GM18519 (cell line): Measurements from ENCODE around the gene KIF23.

ENCODE experiments used
- ATAC-seq: cut with Tn5 transposase; IDR thresholded peaks from one replicate; pipeline ENCODE4 v1.9.1; 2021; ENCODE audit warnings: mild to moderate bottlenecking, moderate library complexity; ENCODE audit not compliant: unreplicated experiment, low FRiP score

The KIF23 gene

DNA sequence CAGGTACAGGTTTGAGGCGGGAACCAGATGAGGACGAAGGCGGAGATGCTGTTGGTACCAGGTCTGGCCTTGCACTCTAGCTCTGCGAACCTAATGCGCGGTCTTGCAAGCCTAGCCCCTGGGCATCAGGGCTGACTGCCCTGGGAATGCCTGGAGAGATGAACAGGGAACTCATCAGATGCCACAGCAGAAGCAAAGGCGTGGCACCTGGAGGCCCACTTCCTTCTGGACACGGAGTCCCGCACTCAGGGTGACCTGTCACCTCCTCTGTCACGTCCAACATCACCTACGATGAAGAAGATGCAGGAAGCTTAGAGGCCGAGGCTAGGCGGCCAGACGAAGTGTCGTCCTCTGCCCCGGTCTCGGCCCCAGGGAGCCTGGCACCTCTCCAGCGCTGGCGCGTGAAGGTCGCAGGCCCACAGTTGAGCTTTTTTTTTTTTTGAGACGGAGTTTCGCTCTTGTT is 47.9 kb downstream of the KIF23 start:
- ATAC-seq = no peak

DNA sequence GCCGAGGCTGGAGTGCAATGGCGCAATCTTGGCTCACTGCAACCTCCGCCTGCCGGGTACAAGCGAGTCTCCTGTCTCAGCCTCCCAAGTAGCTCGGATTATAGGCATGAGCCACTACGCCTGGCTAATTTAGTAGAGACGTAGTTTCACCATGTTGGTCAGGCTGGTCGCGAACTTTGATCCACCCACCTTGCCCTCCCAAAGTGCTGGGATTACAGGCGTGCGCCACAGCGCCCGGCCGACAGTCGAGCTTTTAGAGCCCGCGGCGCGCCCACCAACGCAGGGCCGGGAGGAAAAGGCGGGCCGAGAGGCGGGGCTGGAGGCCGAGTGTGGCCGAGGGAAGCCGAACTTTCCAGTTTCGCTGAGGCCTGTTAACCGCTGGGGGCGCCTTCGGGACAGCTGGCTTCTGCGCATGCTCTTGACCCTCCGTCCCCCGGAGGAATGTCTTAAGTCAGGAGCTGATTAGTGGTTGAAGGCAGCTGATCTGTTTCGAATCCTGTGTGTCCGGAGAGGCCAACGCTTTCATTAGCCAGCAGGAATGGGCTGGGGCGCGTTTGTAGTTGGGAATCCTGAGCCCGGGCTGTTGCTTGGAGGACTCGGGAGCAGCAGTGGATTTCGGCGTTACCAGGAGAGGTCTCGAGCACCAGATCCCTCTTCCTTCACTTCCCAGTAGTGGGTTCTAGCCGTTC is 48.5 kb downstream of the KIF23 start:
- peak; percentile 89 for ATAC-seq

DNA sequence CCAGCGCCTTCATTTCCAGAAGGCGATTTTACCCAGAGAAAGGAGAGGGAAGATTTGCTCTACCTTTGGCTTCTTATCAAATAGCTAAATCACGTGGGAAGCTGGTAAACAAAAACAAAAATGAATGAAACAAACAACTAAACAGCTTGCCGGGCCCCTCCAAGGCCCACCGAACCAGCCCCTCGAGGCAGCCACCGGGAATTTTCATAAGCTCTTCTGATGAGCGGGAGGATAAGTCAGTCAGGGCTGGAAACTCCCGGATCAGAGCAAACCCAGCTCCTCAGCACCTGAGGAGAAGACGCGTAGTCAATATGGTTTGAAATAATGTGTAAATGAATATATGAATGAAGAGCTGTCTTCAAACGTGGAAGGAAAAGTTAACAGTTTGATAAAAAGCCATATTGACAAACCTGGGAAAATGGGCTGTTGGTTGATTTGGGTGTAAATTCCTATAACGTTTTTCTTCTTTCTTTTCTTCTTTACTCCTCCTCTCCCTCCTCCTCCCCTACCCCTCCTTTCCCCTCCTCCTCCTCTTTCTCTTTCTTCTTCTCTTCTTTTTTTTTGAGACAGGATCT is 49.1 kb downstream of the KIF23 start:
- no peak for ATAC-seq

DNA sequence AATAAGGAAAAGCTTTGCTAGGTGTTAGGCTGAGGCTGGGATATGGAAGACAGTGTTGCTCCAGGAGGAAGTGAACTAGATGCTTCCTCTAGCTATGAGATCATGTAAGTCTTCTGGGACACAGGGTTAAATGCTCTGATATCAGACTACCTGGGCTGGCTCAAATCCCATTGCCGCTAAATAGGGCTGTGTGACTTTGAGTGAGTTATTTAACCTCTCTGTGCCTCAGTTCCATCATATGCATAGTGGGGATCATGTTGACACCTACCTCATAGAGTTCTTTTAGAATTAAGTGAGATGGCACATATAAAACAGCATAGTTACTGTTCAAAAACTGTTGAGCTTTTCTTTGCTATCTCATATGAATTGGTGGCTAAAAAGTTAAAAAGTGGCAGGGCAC is 51.1 kb downstream of the KIF23 start:
- no peak for ATAC-seq

DNA sequence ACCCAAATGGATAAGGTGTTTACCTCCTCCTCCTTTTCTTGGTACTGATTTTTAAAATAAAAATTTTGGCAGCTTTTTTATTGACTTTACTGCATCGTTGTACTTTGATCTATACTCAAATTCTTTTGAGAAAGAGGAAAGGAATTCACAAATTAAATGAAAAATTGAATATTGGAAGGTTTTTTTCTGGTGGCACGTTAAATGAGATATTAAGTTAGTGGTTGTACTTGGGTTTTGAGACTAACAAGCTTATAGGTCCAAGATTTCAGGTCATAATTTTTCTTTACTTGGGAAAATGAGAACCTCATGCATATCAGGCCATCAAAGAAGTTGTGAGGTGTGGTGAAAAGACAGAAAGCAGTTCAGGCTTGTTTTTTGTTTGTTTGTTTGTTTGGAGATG is 52.6 kb downstream of the KIF23 start:
- ATAC-seq = no peak

DNA sequence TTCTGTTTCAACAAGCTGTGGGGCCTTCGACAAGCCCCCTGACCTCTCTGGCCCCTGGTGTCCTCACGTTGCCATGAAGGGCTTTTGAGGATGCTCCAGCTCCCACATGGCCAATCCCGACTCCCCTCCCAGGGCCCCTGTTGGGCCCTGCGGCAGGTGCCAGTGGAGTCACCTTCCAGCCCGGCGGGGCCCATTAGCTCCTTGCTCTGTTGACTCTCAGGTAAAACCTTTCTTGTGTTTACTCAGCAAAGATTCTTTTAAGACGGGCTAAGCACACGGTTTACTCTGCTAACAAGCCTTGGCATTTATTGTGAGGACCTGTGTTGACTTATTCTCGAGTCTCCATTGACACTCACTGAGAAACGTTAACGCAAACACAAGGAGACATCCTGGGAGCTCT is 53.5 kb downstream of the KIF23 start:
- ATAC-seq = no peak

DNA sequence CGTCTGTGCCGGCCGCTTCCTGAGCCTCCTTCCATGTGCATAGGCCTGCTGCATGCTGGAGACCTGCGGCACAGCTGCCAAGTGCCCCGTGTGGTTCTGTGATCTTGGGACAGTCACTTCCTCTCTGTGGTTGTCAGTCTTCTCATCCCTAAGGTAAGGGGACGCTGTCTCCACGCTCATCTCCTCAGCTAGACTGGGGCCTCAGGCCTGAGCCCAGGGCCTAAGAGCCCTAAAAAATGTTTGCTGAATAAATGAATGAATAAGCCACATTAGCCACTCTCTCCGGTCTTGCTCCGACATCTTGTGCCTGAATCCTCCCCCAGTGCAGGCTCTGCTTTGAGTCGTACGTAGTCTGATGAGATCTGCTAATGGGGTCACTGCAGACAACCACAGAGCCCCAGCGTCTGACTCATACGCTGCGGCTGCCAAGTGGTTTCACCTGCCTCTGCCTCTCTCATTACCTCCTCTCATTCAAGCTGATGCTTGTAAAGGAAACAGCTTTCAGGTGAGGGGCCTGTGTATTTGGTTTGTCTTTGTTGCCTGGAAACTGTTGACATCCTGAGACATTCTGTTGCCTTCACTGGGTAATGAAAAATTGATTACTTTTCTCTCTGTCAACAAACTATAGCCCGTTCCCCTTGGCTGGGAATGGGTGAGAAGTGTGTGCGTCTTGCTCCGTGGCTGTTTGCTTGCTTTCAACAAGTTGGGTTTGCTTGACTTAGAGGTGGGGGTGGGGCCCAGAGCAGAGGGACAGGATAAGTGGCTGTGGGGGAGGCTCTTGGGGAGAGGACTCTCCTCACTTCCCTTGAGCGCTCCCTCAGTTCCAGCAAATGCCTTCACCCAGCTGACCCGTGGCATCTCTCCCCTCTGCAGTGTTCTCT is 54.3 kb downstream of the KIF23 start:
- no peak for ATAC-seq

DNA sequence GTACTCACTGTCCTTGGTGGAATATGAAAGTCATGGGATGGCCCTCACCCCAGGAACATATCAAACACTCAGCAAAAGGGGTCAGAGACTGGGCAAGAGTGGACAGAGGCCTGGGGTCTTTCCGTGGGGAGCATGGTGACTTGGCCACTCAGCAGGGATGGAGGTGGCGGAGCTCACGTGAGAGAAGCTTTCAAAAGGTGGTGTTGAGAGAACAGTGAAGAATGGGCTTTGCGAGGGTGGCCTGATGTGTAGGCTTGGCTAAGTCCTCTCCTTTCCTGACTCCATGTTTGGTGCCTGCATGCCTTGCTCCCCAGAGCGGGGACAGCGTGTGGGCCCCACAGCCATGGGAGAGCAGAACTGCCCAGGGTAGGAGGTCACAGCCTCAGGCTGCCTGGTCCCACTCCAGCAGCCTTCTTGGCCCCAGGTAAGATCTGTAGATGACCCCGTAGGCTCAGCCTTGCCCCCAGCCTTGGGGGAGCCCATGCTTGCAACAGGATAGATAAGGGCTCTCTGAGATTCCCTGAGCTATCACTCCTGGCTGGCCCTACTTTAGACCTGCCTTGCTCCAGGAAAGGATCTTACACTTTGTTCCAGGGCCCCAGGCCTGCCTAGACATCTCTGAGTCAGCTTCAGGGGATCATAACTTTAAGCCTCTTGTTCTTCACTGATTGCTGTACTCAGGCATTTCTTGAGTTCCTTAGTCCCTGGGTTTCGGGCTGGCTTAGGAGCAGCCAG is 55.5 kb downstream of the KIF23 start:
- ATAC-seq = no peak

DNA sequence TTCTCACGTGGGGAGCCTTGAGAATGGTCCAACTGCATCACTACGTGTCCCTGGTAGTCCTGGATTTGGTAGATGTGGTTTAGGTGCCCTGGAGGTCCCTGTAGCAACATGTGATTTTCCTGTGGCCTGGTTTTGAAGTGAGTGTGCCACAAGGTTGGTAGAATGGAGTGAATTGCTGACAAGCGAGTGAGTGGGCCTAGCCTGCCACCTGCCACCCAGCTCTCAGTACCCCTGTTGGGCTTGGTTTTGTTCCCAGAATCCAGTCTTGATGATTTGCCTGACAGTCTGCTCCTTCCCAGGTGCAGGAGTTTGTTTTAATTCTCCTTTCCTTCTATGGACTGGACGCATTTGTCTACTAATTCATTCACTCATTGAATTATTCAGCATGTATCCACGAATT is 57.9 kb downstream of the KIF23 start:
- no peak for ATAC-seq

DNA sequence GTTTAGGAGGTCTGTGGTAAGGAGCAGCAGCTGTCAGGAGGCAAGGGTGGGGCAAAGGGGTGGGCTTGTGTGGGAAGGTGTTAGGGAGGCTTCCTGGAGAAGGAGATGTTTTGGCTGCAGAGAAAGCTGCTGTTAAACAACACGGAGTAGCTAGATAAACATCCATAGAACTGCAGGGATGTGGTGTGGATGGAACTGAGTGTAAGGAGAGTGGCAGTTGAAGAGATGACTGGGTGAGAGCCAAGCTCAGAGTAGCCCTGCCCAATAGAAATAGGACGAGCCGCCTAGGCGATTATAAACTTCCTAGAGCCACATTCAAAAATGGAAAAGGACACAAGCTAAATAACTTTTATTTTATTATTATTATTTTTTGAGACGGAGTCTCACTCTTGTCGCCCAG is 58.4 kb downstream of the KIF23 start:
- ATAC-seq = no peak

DNA sequence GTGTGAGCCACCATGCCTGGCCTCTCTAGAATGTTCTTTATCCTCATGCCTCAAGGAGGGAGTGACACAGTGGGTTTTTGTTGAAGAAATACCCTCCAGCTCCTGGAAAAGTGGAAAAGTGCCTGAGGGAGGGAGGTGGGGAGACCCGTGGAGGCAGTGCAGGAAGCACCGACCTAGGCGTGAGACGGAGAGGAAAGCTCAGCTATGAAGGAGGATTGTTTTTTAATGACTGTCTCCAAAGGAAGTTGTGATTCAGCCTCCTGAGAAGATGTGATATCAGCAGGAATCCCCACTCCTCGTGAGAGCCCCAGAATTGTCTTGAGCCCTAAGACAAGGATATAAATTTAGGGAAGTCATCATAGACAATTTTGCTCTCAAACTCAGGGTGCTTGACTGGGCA is 60.1 kb downstream of the KIF23 start:
- ATAC-seq = no peak

DNA sequence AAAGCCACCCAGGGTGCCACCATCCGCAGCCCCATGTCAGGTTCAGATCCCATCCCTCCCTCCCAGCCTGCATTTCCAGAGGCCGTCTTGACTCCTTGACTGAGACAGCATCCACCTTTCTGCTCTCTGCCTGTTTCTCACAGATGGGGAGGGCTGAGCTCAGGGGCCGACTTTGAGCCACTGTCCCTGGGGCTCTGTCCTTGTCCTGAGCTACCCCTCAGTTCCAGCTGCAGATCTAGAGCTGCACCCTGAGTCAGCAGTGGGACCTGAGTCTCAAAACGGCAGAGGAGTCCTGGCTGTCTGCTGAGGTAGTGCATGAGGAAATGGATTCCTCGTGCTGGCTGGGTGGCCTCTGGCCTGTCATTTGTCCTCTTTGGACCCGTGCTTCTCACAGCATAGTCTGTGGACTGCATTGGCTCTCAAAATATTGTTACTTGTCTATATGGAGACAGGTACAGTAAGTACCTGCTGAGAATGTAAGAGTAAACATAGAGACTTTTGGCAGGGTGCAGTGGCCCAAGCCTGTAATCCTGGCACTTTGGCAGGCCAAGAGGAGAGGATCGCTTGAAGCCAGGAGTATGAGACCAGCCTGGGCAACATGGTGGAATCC is 60.8 kb downstream of the KIF23 start:
- no peak for ATAC-seq

DNA sequence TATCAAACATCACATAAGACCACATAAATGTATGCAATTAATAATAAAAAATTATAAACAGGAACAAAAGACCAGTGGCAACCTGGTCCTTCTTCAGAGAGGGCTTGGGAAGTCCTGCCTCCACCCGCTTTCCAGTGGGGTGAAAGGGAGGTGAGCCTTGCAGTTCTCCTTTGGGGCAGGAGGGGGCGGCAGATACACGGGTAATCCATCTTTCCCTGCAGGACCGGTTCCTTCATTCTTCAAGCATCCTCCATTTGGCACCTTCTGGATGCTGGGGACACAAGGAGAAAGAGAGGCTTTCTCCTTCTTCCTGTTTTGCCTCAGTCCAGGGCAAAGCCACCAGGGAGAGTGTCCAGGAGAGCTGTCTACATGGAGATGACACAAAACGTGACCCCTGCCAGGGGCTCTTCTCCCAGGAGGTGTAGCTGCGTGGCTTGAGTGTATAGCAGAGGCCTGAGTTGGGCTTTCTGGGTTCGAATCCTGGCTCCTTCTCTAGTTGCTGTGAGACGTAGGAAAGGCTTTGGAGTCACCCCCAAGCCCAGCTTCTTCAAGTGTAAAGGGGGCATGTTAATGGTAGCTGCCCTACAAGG is 61.7 kb downstream of the KIF23 start:
- ATAC-seq = no peak

DNA sequence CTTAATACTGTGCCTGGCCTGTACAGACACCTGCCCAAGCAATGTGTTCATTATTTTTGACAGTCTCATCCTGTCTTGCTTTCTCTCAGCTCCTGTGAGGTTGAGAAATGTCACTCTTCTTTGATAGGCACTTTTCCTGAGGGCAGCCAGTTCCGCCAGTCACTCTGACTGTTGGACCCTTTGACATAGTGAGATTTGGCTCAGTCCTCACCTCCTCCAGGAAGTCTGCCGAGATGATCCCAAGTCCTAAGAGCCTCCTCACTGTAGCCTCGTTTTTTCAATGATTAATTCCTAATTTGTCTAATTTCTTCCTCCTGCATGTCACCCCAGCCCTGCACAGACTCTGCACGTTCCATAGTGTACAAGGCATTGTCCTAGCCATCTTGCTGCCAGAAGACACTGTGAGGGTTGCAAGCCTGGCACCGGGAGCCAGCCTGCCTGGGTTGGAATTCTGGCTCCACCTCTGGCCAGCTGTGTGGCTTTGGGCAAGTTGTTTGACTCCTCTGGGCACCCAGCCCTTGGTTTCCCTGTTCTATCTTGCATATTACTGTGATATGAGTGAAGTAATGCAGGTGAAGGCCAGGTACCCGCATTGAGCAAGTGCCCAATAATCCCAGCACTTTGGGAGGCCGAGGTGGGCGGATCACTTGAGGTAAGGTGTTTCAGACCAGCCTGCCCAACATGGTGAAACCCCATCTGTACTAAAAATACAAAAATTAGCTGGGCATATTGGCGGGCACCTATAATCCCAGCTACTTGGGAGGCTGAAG is 62.7 kb downstream of the KIF23 start:
- no peak for ATAC-seq

DNA sequence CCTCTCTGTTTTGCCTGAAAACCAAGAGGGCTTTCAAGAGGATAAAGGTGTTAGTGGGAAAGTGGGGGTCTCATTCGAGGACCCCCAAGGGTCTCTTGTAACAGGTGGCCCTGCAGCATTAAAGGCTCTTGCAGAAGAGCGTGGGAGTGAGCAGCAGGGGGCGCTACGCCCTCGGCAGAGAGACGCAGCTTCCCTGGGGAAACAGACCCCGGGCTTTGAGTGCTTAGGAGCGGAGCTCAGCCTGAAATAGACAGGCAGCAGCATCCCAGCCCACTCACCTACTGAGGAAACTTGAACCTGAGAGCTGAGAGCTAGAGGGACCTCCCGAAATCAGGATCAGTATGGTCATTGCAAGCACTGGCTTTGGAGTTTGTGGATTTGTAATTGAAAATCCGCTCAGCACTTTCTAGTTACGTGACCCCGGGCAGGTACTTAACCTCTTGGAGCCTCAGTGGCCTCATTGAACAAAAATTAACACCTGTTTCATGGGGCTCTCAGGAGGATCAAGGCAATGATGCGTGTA is 64.2 kb downstream of the KIF23 start:
- ATAC-seq = no peak

DNA sequence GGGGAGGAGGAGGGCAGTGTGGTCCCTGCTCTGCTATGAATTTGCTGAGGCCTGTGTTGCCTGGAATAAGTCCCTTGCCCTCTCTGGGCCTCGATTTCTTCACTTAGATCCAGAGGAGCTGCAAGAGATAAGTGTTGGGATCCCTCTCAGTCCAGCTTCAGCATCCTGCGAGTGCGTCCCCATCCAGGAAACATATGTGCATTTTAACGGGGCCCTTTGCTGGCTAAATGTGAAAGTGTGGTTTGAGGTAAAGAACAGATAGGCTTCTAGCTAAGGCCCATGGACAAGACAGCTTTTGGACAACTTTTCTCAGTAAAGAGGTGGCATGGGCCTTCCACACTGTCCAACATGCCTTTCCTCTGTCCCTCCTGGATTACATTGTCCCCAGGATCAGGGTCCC is 64.9 kb downstream of the KIF23 start:
- no peak for ATAC-seq

DNA sequence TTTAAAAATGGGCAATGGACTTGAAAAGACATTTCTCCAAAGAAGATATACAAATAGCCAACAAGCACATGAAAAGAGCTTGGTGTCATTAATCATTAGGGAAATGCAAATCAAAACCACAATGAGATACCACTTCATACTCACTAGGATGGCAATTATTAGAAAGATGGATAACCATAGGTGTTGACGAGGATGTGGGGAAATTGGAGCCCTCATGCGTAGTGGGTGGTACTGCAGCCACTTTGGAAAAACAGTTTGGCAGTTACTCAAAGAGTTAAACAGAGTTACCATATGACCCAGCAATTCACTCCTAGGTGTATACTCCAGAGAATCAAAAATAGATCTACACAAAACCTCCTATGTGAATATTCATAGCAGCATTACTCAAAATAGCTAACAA is 65.8 kb downstream of the KIF23 start:
- ATAC-seq = no peak

DNA sequence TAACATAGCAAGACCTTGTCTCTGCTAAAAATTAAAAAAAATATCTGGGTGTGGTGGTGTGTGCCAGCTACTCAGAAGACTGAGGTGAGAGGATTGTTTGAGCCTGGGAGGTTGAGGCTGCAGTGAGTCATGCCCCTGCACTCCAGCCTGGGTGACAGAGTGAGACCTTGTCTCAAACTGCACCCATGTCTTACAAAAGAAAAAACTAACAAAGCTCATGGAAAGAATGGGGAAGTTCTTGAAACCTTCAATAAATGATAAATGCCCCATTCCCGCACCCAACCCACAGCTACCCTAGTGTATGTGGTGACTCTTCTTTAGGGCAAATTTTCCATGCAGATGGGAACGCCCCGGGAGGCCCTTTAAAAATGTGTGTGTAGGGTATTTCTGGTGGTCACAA is 66.8 kb downstream of the KIF23 start:
- ATAC-seq = no peak

DNA sequence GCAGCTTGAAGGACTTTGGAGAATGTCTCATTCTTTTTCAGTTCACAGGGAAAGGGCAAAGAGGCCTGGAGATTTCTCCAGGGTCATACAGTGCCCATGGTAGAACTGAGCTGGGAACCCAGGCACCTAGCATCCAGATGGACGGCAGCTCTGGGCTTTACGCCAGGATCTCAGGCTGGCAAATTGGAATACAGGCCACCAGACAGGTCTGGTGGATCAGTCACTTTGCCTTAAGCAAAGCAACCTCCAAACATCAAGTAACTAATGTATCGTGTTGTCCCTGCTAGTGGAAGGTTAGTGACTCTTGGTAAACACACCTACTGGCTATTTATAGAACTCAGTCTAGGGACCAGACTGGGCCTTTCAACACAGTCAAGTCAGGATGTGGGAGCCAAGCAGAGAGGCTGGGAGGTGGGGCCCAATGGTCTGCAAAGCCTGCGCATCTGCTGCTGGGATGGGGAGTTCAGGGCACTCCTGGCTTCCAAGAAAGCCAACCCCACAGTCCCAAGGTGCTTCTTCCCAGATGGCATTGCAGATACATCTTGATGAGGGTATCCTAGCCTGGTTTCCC is 68.6 kb downstream of the KIF23 start:
- ATAC-seq = no peak
